ENCODE results near the gene RDH5. TPM values are rescaled to one million over a fixed set of nuclear protein-coding genes. Genes with fewer than 3 reads are reported as not detected.

RDH5 gene
- total RNA-seq, 1 donor from 2014 or later: 16.5 TPM

GRCh38 chr12:55698965-55699364 lies 21.2 kb upstream of the RDH5 start:
- DNase-seq (no peak), ATAC-seq (ENCODE audit: low read depth) (no peak)
- Mint-ChIP-seq H3K36me3 (ENCODE audit: low read depth) (no peaks in the 10 kb centered on the region), H3K27ac (no peak overlapping the region), H3K9me3 (no peaks in the 10 kb centered on the region), H3K4me3 (no peak overlapping the region), H3K27me3 (peaks cover 11% of the 10 kb centered on the region), H3K4me1 (no peaks in the 10 kb centered on the region)
- POLR2A ChIA-PET: no interaction called here
- CTCF ChIA-PET: no interaction called here
- TF ChIP-seq CTCF (IDR thresholded peaks at IDR 0.05): no peak
- intact Hi-C loops (cut with micrococcal nuclease): no loop called here

GRCh38 chr12:55699471-55700055 lies 20.6 kb upstream of the RDH5 start:
- ChIA-PET CTCF (no interaction called here), POLR2A (no interaction called here)
- DNase-seq (no peak), ATAC-seq (ENCODE audit: low read depth) (no peak)
- H3K27ac Mint-ChIP-seq: no peak overlapping the region
- intact Hi-C loops (cut with micrococcal nuclease): no loop called here
- H3K9me3 Mint-ChIP-seq: no peaks in the 10 kb centered on the region
- no peaks in the 10 kb centered on the region for H3K4me1 Mint-ChIP-seq
- peaks cover 11% of the 10 kb centered on the region for H3K27me3 Mint-ChIP-seq
- H3K36me3 Mint-ChIP-seq (ENCODE audit: low read depth): no peaks in the 10 kb centered on the region
- no peak for TF ChIP-seq CTCF (IDR thresholded peaks at IDR 0.05)
- H3K4me3 Mint-ChIP-seq: no peak overlapping the region

- Mint-ChIP-seq H3K9me3 (no peaks in the 10 kb centered on the region), H3K27ac (no peak overlapping the region), H3K36me3 (ENCODE audit: low read depth) (no peaks in the 10 kb centered on the region), H3K4me3 (no peak overlapping the region), H3K27me3 (peaks cover 11% of the 10 kb centered on the region), H3K4me1 (no peaks in the 10 kb centered on the region)
- no peak for TF ChIP-seq CTCF (IDR thresholded peaks at IDR 0.05)
- ATAC-seq (ENCODE audit: low read depth) (no peak), DNase-seq (no peak)
- POLR2A ChIA-PET: no interaction called here
- intact Hi-C loops (cut with micrococcal nuclease): no loop called here
- CTCF ChIA-PET: no interaction called here
These were observed 19.8 kb upstream of the RDH5 start for GRCh38 chr12:55700255-55701018.

- no peaks in the 10 kb centered on the region for H3K36me3 Mint-ChIP-seq (ENCODE audit: low read depth)
- peaks cover 2% of the 10 kb centered on the region for H3K27me3 Mint-ChIP-seq
- intact Hi-C loops (cut with micrococcal nuclease): no loop called here
- no peak overlapping the region for H3K4me3 Mint-ChIP-seq
- no peak overlapping the region for H3K27ac Mint-ChIP-seq
- H3K4me1 Mint-ChIP-seq: peaks cover 8% of the 10 kb centered on the region
- TF ChIP-seq CTCF (IDR thresholded peaks at IDR 0.05): no peak
- POLR2A ChIA-PET: no interaction called here
- CTCF ChIA-PET: no interaction called here
- DNase-seq: no peak
- no peak for ATAC-seq (ENCODE audit: low read depth)
- H3K9me3 Mint-ChIP-seq: no peaks in the 10 kb centered on the region
These were observed 17.3 kb upstream of the RDH5 start for GRCh38 chr12:55702861-55703260.

- no peaks in the 10 kb centered on the region for H3K36me3 Mint-ChIP-seq (ENCODE audit: low read depth)
- no peak overlapping the region for H3K27ac Mint-ChIP-seq
- no peaks in the 10 kb centered on the region for H3K9me3 Mint-ChIP-seq
- H3K27me3 Mint-ChIP-seq: peaks cover 2% of the 10 kb centered on the region
- TF ChIP-seq CTCF (IDR thresholded peaks at IDR 0.05): no peak
- no peak overlapping the region for H3K4me3 Mint-ChIP-seq
- intact Hi-C loops (cut with micrococcal nuclease): no loop called here
- CTCF ChIA-PET: no interaction called here
- POLR2A ChIA-PET: no interaction called here
- ATAC-seq (ENCODE audit: low read depth): no peak
- DNase-seq: no peak
- peaks cover 12% of the 10 kb centered on the region for H3K4me1 Mint-ChIP-seq
These were observed 16.9 kb upstream of the RDH5 start for GRCh38 chr12:55703288-55703687.
